Esophagus muscularis mucosa (tissue), 4 donors: Measurements from ENCODE around the gene DNAJB5. TPM values are rescaled to one million over a fixed set of nuclear protein-coding genes. Genes with fewer than 3 reads are reported as not detected.

Experiments
- DNase-seq: peaks from one replicate; pipeline ENCODE4 v3.0.0-alpha.2; 2017; ENCODE audit errors: extremely low spot score
- H3K27ac ChIP-seq, 4 donors: fragments of 200-600 bp; sonication (generic); replicated peaks in 1 of 4; 1 replicate in 3 of 4; 2 replicates in 1 of 4; pipeline ENCODE4 v1.5.1; 2016 to 2019; ENCODE audit warnings: mild to moderate bottlenecking in 1 of 4
- H3K27me3 ChIP-seq, 4 donors: fragments of 200-600 bp; sonication (generic); one replicate each; pipeline versions ENCODE4 v1.5.1 to v1.6.0; 2016 to 2019
- H3K36me3 ChIP-seq, 4 donors: fragments of 200-600 bp; sonication (generic); one replicate each; pipeline ENCODE4 v1.5.1; 2016 to 2019
- H3K4me1 ChIP-seq, 4 donors: fragments of 200-600 bp; sonication (generic); one replicate each; pipeline ENCODE4 v1.5.1; 2016 to 2019
- H3K4me3 ChIP-seq, 4 donors: fragments of 200-600 bp; sonication (generic); 1 replicate in 2 of 4; 2 replicates in 2 of 4; pipeline ENCODE4 v1.5.1; 2016 to 2019; ENCODE audit warnings: mild to moderate bottlenecking in 4 of 4, moderate library complexity in 1 of 4
- H3K9me3 ChIP-seq, 4 donors: fragments of 200-600 bp; sonication (generic); 1 replicate in 3 of 4; 2 replicates in 1 of 4; pipeline ENCODE4 v1.5.1; 2016 to 2019
- EP300 ChIP-seq: sonication (generic); formaldehyde crosslinking; IDR thresholded peaks from one replicate; pipeline ENCODE4 v1.6.1; 2017; ENCODE audit warnings: antibody characterized with exemption
- POLR2A ChIP-seq: fragments of 450-650 bp; IDR thresholded peaks from one replicate; pipeline ENCODE4 v1.6.1; 2017; ENCODE audit warnings: antibody characterized with exemption, moderate library complexity, mild to moderate bottlenecking, low read depth
- POLR2AphosphoS5 ChIP-seq, 2 donors: sonication (generic); formaldehyde crosslinking; IDR thresholded peaks; one replicate each; pipeline ENCODE4 v1.6.1; 2017; ENCODE audit warnings: antibody characterized with exemption in 2 of 2
- WGBS: methylation state at CpG from one replicate; pipeline ENCODE4 v1.1.5; 2018; 5-methylcytosine and 5-hydroxymethylcytosine counted together
- intact Hi-C: fragments of 100-400 bp; cut with DNase I; formaldehyde crosslinking; loops from one replicate; pipeline ENCODE4 v1.15.1; 2023
- total RNA-seq, 4 donors: library from RNA; depleted of rRNA; stranded (reverse); fragments of >200 nt; gene quantifications; one replicate each; pipeline versions ENCODE4 v1.1.0 to v1.2.1, GENCODE V29; 2016
- TF ChIP-seq, protein P1 (sequence below), 3 experiments: fragments of 200-600 bp in 2 of 3; fragments of 450-650 bp in 1 of 3; sonication (generic) in 2 of 3; IDR thresholded peaks; one replicate each; pipeline ENCODE4 v1.5.1; 2017 to 2019; ENCODE audit warnings: antibody characterized with exemption in 3 of 3, mild to moderate bottlenecking in 2 of 3, moderate library complexity in 1 of 3

Gene DNAJB5
- total RNA-seq, 4 donors from 2014 or later, result 83.5 to 124 (median 93.8) TPM

DNA sequence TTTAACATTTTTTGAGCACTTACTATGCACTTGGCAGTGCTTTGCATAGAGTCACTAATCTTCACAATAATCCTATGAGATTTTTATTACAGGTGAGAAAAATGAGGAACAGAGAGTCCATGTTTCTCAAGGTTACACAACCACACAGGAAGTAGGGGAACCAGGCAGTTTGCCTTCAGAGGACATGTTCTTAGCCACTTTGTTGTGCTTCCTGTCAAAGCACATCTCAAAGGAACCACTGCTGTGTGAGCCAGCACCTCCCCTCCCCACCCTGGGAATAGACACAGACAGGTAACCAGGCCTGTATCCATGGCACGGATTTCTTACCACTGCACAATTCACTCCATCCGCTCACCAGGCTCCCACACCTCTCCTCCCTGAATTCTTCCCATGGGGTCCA is 6.3 kb upstream of the DNAJB5 start:
- no peak overlapping the region for H3K27ac ChIP-seq
- no peaks in the 10 kb centered on the region for H3K27me3 ChIP-seq
- DNase-seq, result no peak
- peaks cover 0 to 3% (median 1%) of the 10 kb centered on the region in 4 donors for H3K4me1 ChIP-seq
- TF ChIP-seq POLR2A, result no peak
- TF ChIP-seq, protein P1, sequence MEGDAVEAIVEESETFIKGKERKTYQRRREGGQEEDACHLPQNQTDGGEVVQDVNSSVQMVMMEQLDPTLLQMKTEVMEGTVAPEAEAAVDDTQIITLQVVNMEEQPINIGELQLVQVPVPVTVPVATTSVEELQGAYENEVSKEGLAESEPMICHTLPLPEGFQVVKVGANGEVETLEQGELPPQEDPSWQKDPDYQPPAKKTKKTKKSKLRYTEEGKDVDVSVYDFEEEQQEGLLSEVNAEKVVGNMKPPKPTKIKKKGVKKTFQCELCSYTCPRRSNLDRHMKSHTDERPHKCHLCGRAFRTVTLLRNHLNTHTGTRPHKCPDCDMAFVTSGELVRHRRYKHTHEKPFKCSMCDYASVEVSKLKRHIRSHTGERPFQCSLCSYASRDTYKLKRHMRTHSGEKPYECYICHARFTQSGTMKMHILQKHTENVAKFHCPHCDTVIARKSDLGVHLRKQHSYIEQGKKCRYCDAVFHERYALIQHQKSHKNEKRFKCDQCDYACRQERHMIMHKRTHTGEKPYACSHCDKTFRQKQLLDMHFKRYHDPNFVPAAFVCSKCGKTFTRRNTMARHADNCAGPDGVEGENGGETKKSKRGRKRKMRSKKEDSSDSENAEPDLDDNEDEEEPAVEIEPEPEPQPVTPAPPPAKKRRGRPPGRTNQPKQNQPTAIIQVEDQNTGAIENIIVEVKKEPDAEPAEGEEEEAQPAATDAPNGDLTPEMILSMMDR (IDR thresholded peaks at IDR 0.05), result no peak
- TF ChIP-seq EP300, result no peak
- no peak for TF ChIP-seq POLR2AphosphoS5 (IDR thresholded peaks at IDR 0.05)
- H3K4me3 ChIP-seq, result no peak overlapping the region
- intact Hi-C loops, result loop anchor here (10.0 kb wide), 1 partner anchor 278 kb away; no protein-coding TSS in a partner anchor
- 81% methylated on average over 2 of the region's 2 CpGs for WGBS
- no peaks in the 10 kb centered on the region for H3K36me3 ChIP-seq
- no peaks in the 10 kb centered on the region for H3K9me3 ChIP-seq

DNA sequence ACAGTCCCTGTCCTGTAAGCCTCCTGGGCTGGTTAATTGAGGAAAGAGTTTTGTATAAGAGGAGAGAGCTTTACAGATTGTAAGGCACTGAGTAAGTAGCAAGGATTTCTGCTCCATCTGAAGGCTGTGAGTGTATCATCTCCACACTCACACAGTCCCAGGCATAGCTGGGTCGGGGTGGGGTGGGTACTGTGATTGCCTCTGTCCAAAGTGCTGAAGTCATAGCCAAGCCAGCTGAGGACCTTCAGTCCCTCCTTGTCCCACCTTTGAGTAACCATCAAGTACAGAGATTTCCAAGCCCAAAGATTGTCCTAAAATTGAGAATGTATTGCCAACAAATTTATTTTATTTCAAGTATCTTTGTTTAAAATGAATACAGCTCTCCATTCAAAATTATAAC is 5.5 kb upstream of the DNAJB5 start:
- DNase-seq, result no peak
- Histone ChIP-seq H3K27me3 (no peaks in the 10 kb centered on the region), H3K4me1 (peaks cover 7 to 11% (median 9%) of the 10 kb centered on the region in 4 donors), H3K4me3 (no peak overlapping the region), H3K9me3 (no peaks in the 10 kb centered on the region), H3K36me3 (no peaks in the 10 kb centered on the region), H3K27ac (no peak overlapping the region)
- WGBS, result 0% methylated on average over 1 of the region's 1 CpG
- TF ChIP-seq POLR2A (no peak), POLR2AphosphoS5 (IDR thresholded peaks at IDR 0.05) (no peak), EP300 (no peak)
- TF ChIP-seq, protein P1 (IDR thresholded peaks at IDR 0.05), result no peak
- intact Hi-C loops, result loop anchor here (10.0 kb wide), 1 partner anchor 279 kb away; no protein-coding TSS in a partner anchor

DNA sequence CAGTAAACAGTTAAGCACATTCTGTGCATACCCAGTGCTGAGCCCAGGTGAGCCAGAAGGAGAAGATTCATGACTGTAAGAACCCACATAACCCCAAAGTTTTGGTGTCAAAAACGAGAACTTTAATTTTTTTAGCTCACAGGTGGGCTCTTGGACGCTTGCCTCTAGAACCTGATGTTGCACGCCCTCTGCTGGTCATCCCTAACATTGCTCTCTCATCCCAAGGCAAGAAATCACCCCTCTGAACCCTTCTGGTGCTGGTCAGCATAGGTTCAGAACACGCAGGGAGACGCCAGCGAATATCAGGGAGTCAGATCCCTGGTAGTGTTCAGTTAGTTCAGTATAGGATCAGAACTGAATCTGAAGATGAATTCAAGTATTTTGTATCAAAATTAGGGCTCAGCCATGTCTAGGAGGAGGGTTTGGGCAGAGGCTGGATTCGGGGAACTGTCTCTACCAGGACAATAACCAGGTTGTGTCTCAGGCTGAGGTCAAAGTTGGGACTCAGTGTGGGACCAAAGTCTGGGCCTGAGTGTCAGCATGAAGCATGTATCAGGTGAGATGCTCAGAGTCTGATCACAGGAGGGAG is 4.1 kb upstream of the DNAJB5 start:
- H3K4me3 ChIP-seq, result no peak overlapping the region
- no peaks in the 10 kb centered on the region for H3K9me3 ChIP-seq
- H3K27me3 ChIP-seq, result no peaks in the 10 kb centered on the region
- H3K36me3 ChIP-seq, result no peaks in the 10 kb centered on the region
- intact Hi-C loops, result loop anchor here (5.0 to 10.0 kb wide), 2 partner anchors 87 to 281 kb away; partner anchors contain the start of gene VCP
- H3K4me1 ChIP-seq, result peaks cover 9 to 15% (median 13%) of the 10 kb centered on the region in 4 donors
- 8% methylated on average over 6 of the region's 7 CpGs for WGBS
- TF ChIP-seq POLR2AphosphoS5 (IDR thresholded peaks at IDR 0.05) (peak in 1 of 2 donors; percentile 25), POLR2A (no peak), EP300 (no peak)
- TF ChIP-seq, protein P1 (IDR thresholded peaks at IDR 0.05), result peak; percentile 66 to 86 (median 75)
- no peak overlapping the region for H3K27ac ChIP-seq
- no peak for DNase-seq

DNA sequence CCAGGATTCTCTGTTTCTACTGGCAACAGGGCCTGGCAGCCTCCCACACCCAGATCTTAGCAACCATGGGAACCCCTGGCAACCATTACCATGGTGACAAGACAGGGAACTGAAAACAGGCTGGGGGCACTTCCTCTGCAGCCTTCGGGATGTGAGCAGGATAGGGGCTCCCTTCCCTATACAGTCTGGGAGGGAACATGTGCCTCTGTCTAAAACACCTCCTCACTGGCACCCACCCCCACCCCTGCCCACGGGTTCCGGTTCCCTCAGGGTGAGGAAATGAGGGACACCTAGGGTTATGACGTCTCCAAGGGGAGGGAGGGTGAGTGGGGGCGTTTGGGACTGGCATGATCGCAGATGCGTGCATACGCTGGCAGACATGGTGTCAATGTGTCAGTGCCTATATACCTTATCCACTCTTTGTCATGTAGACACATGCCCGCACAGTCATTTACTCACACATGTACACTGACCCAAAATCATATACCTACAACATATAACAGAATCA is 3.0 kb upstream of the DNAJB5 start:
- 65% methylated on average over 5 of the region's 9 CpGs for WGBS
- intact Hi-C loops, result loop anchor here (2.0 to 10.0 kb wide), 3 partner anchors 86 to 282 kb away; partner anchors contain the start of gene VCP

More for the DNA sequence above, 3.0 kb upstream of the DNAJB5 start:
- Histone ChIP-seq H3K27ac (no peak overlapping the region), H3K9me3 (no peaks in the 10 kb centered on the region), H3K27me3 (no peaks in the 10 kb centered on the region), H3K4me3 (no peak overlapping the region), H3K4me1 (peaks cover 18 to 27% (median 25%) of the 10 kb centered on the region in 4 donors), H3K36me3 (no peaks in the 10 kb centered on the region)
- TF ChIP-seq POLR2A (no peak), EP300 (no peak), POLR2AphosphoS5 (IDR thresholded peaks at IDR 0.05) (no peak)
- TF ChIP-seq, protein P1 (IDR thresholded peaks at IDR 0.05), result no peak
- DNase-seq, result no peak
